NCI-H2107 treated with DMSO at 0.1 percent for 48 hours (cell line): Measurements from ENCODE around the gene HOXD1.

Experiments
- DNase-seq: peaks from one replicate; lab custom pipeline; 2025; ENCODE audit not compliant: unreplicated experiment; lab: John Stamatoyannopoulos, UW

The HOXD1 gene

GRCh38 chr2:176187899-176188773 is at the start of gene HOXD1:
HOXD1 (plus strand) TSS chr2:176188668; CDS start chr2:176188802, 134 bp downstream.
- no peak for DNase-seq

- no peak for DNase-seq
These were observed 49.4 kb upstream of the HOXD1 start for GRCh38 chr2:176138923-176139660.

GRCh38 chr2:176139661-176140512 is 48.6 kb upstream of the HOXD1 start:
- no peak for DNase-seq

- no peak for DNase-seq
These were observed 47.8 kb upstream of the HOXD1 start for GRCh38 chr2:176140513-176141317.

- DNase-seq, result no peak
These were observed 46.2 kb upstream of the HOXD1 start for GRCh38 chr2:176142281-176142680.

GRCh38 chr2:176145085-176145969 is 43.1 kb upstream of the HOXD1 start:
- DNase-seq, result no peak

- DNase-seq, result no peak
These were observed 42.4 kb upstream of the HOXD1 start for GRCh38 chr2:176146101-176146500.

GRCh38 chr2:176146645-176147044 is 41.8 kb upstream of the HOXD1 start:
- DNase-seq, result no peak

GRCh38 chr2:176147210-176147799 is 41.2 kb upstream of the HOXD1 start:
- no peak for DNase-seq

- no peak for DNase-seq
These were observed 40.5 kb upstream of the HOXD1 start for GRCh38 chr2:176147800-176148496.

GRCh38 chr2:176148751-176149421 is 39.6 kb upstream of the HOXD1 start:
- DNase-seq, result no peak

- DNase-seq, result no peak
These were observed 39.0 kb upstream of the HOXD1 start for GRCh38 chr2:176149481-176149938.

- DNase-seq, result no peak
These were observed 38.4 kb upstream of the HOXD1 start for GRCh38 chr2:176149939-176150583.

- DNase-seq, result no peak
These were observed 37.7 kb upstream of the HOXD1 start for GRCh38 chr2:176150584-176151441.

- no peak for DNase-seq
These were observed 36.8 kb upstream of the HOXD1 start, which contains the start of gene HOXD4 for GRCh38 chr2:176151442-176152287. HOXD4 (plus strand) TSS chr2:176151550; CDS start chr2:176151634, 84 bp downstream.
